ENCODE results near the gene PIEZO2.

GRCh38 chr18:10896851-10897250 is 252.5 kb downstream of the PIEZO2 start:
- TF ChIP-seq POLR2A (IDR thresholded peaks at IDR 0.05) (no peak), CTCF (IDR thresholded peaks at IDR 0.05) (no peak), EP300 (IDR thresholded peaks at IDR 0.05) (no peak)

Data from upper lobe of left lung (tissue), 4 donors.